MM.1S (cell line): ENCODE results near the gene NDUFS4.
"Not testable (repeated sequence)": the region's sequence is repeated elsewhere in the genome, so short reads cannot be mapped to it uniquely, and the experiment has no call there.

Experiments
- DNase-seq: peaks from one replicate; pipeline ENCODE4 v3.0.0-alpha.2; 2015
- H2AFZ ChIP-seq: fragments of 300-600 bp; sonication (generic); 2 replicates; pipeline ENCODE4 v1.6.0; 2016; ENCODE audit warnings: antibody characterized with exemption, low read length
- H3F3A ChIP-seq: fragments of 300-600 bp; sonication (generic); 2 replicates; pipeline ENCODE4 v1.6.1; 2016; ENCODE audit warnings: mild to moderate bottlenecking, antibody characterized with exemption, low read length, moderate library complexity, mixed read lengths; ENCODE audit not compliant: insufficient read depth
- H3K27ac ChIP-seq: fragments of 300-600 bp; sonication (generic); 2 replicates; pipeline ENCODE4 v1.5.1; 2016; ENCODE audit warnings: mild to moderate bottlenecking, low read length
- H3K27me3 ChIP-seq: fragments of 300-600 bp; sonication (generic); replicated peaks from 2 replicates; pipeline ENCODE4 v1.6.0; 2016; ENCODE audit warnings: low read length; ENCODE audit not compliant: insufficient read depth
- H3K36me3 ChIP-seq: fragments of 300-600 bp; sonication (generic); replicated peaks from 2 replicates; pipeline ENCODE4 v1.6.1; 2016; ENCODE audit warnings: mild to moderate bottlenecking, low read length, mixed read lengths; ENCODE audit not compliant: insufficient read depth
- H3K4me1 ChIP-seq: fragments of 300-600 bp; sonication (generic); 2 replicates; pipeline ENCODE4 v1.6.1; 2016; ENCODE audit warnings: low read length, mixed read lengths
- H3K4me2 ChIP-seq: fragments of 300-600 bp; sonication (generic); 2 replicates; pipeline ENCODE4 v1.6.0; 2016; ENCODE audit warnings: low read depth, low read length
- H3K4me3 ChIP-seq: fragments of 300-600 bp; sonication (generic); 2 replicates; pipeline ENCODE4 v1.5.1; 2016; ENCODE audit warnings: low read length, mixed read lengths
- H3K79me2 ChIP-seq: fragments of 300-600 bp; sonication (generic); 2 replicates; pipeline ENCODE4 v1.6.1; 2016; ENCODE audit warnings: mixed run types, low read length, mixed read lengths
- H3K9ac ChIP-seq: fragments of 300-600 bp; sonication (generic); 2 replicates; pipeline ENCODE4 v1.6.1; 2016; ENCODE audit warnings: low read length, mixed read lengths
- H3K9me2 ChIP-seq: fragments of 300-600 bp; sonication (generic); replicated peaks from 2 replicates; pipeline ENCODE4 v1.6.1; 2016; ENCODE audit warnings: mild to moderate bottlenecking, low read length, mixed read lengths; ENCODE audit not compliant: insufficient read depth
- H3K9me3 ChIP-seq: fragments of 300-600 bp; sonication (generic); replicated peaks from 2 replicates; pipeline ENCODE4 v1.6.1; 2016; ENCODE audit warnings: mild to moderate bottlenecking, low read length, mixed read lengths; ENCODE audit not compliant: insufficient read depth
- H4K20me1 ChIP-seq: fragments of 300-600 bp; sonication (generic); 2 replicates; pipeline ENCODE4 v1.6.1; 2016; ENCODE audit warnings: mild to moderate bottlenecking, low read length, moderate library complexity, mixed read lengths; ENCODE audit not compliant: insufficient read depth
- EZH2 ChIP-seq: fragments of 300-600 bp; sonication (generic); optimal IDR thresholded peaks from 2 replicates; pipeline ENCODE3; 2017; ENCODE audit warnings: low read depth, mild to moderate bottlenecking, antibody characterized with exemption, low read length, mixed read lengths
- EZH2phosphoT487 ChIP-seq: fragments of 300-600 bp; sonication (generic); IDR thresholded peaks from 2 replicates; pipeline ENCODE4 v1.6.1; 2018; ENCODE audit warnings: antibody characterized with exemption, low read length
- TF ChIP-seq, protein P1 (sequence below): fragments of 300-600 bp; sonication (generic); IDR thresholded peaks from 2 replicates; pipeline ENCODE4 v1.5.1; 2016; ENCODE audit warnings: antibody characterized with exemption, low read length, mixed read lengths

NDUFS4 gene

DNA sequence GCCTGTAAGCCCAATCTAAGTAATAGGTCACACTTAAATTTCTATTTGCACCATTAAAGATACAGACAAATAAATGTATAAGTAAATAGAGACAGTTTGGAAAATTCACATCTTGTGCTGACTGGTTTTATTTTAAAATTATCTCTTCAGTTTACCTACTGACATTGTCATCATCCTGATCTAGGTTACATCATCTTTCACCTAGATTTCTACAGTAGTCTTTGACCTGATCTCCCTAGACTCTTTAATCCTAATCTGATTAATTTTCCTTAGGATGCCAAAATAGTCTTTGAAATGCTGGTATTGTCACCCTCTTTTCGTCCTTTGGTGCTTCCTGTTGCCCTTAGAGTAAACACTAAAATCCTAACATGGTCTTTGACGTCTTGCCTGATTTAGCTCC is 43.9 kb downstream of the NDUFS4 start:
- Histone ChIP-seq H4K20me1 (no peaks in the 10 kb centered on the region), H2AFZ (no peak overlapping the region), H3F3A (no peaks in the 10 kb centered on the region), H3K9me2 (no peaks in the 10 kb centered on the region), H3K4me3 (no peak overlapping the region), H3K4me1 (no peaks in the 10 kb centered on the region), H3K9me3 (no peaks in the 10 kb centered on the region), H3K27me3 (no peaks in the 10 kb centered on the region), H3K4me2 (no peak overlapping the region), H3K9ac (no peak overlapping the region), H3K27ac (no peak overlapping the region), H3K79me2 (peaks cover 11% of the 10 kb centered on the region), H3K36me3 (no peaks in the 10 kb centered on the region)
- TF ChIP-seq, protein P1, sequence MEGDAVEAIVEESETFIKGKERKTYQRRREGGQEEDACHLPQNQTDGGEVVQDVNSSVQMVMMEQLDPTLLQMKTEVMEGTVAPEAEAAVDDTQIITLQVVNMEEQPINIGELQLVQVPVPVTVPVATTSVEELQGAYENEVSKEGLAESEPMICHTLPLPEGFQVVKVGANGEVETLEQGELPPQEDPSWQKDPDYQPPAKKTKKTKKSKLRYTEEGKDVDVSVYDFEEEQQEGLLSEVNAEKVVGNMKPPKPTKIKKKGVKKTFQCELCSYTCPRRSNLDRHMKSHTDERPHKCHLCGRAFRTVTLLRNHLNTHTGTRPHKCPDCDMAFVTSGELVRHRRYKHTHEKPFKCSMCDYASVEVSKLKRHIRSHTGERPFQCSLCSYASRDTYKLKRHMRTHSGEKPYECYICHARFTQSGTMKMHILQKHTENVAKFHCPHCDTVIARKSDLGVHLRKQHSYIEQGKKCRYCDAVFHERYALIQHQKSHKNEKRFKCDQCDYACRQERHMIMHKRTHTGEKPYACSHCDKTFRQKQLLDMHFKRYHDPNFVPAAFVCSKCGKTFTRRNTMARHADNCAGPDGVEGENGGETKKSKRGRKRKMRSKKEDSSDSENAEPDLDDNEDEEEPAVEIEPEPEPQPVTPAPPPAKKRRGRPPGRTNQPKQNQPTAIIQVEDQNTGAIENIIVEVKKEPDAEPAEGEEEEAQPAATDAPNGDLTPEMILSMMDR: no peak
- TF ChIP-seq EZH2phosphoT487 (no peak), EZH2 (no peak)
- no peak for DNase-seq

DNA sequence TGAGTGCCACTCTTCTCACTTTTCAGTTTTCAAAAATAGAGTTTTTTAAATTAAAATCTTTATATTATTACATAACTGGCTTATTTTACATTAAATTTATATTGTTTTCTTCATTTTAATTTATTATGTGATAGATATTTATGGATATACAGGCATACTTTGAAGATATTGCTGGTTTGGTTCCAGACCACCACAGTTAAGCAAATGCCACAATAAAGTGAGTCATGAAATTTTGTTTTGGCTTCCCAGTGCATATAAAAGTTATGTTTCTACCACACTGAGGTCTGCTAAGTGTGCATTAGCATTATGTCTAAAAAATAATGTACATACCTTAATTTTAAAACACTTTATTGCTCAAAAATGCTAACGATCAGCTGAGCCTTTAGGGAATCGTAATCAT is 47.4 kb downstream of the NDUFS4 start:
- H3K9me3 ChIP-seq: no peaks in the 10 kb centered on the region
- no peak for TF ChIP-seq EZH2
- TF ChIP-seq EZH2phosphoT487: no peak
- TF ChIP-seq, protein P1: no peak
- H3K79me2 ChIP-seq: no peaks in the 10 kb centered on the region
- H3K9me2 ChIP-seq: no peaks in the 10 kb centered on the region
- DNase-seq: no peak
- H3K27ac ChIP-seq: no peak overlapping the region
- H2AFZ ChIP-seq: no peak overlapping the region
- H3K4me2 ChIP-seq: no peak overlapping the region
- H3K9ac ChIP-seq: no peak overlapping the region
- H4K20me1 ChIP-seq: no peaks in the 10 kb centered on the region
- H3K4me1 ChIP-seq: no peaks in the 10 kb centered on the region
- H3F3A ChIP-seq: no peaks in the 10 kb centered on the region
- H3K27me3 ChIP-seq: no peaks in the 10 kb centered on the region
- no peaks in the 10 kb centered on the region for H3K36me3 ChIP-seq
- no peak overlapping the region for H3K4me3 ChIP-seq

- not testable (repeated sequence) for H3F3A ChIP-seq, H3K79me2 ChIP-seq, H3K4me2 ChIP-seq, H3K9me3 ChIP-seq, H3K4me3 ChIP-seq, H3K27ac ChIP-seq, DNase-seq, H4K20me1 ChIP-seq, H3K27me3 ChIP-seq, H3K36me3 ChIP-seq, H2AFZ ChIP-seq, H3K4me1 ChIP-seq, H3K9me2 ChIP-seq, H3K9ac ChIP-seq
Observed at GRCh38 chr5:53608897-53609296, 48.5 kb downstream of the NDUFS4 start.

- no peak for DNase-seq
- Histone ChIP-seq H3K27me3 (no peaks in the 10 kb centered on the region), H3K4me3 (no peak overlapping the region), H3K9me2 (no peaks in the 10 kb centered on the region), H4K20me1 (no peaks in the 10 kb centered on the region), H3K27ac (no peak overlapping the region), H3K4me1 (no peaks in the 10 kb centered on the region), H3K79me2 (no peaks in the 10 kb centered on the region), H2AFZ (no peak overlapping the region), H3F3A (no peaks in the 10 kb centered on the region), H3K9ac (no peak overlapping the region), H3K4me2 (no peak overlapping the region), H3K9me3 (no peaks in the 10 kb centered on the region), H3K36me3 (no peaks in the 10 kb centered on the region)
- TF ChIP-seq, protein P1: no peak
- TF ChIP-seq EZH2phosphoT487 (no peak), EZH2 (no peak)
Observed at GRCh38 chr5:53613061-53613460, 52.6 kb downstream of the NDUFS4 start.
